T-helper 1 cell (primary cell): ENCODE data around the gene HS1BP3.

Source experiments
- DNase-seq, 5 donors: peaks; one replicate each; pipeline ENCODE4 v3.0.0-alpha.2; 2012 to 2020

HS1BP3 gene

DNA sequence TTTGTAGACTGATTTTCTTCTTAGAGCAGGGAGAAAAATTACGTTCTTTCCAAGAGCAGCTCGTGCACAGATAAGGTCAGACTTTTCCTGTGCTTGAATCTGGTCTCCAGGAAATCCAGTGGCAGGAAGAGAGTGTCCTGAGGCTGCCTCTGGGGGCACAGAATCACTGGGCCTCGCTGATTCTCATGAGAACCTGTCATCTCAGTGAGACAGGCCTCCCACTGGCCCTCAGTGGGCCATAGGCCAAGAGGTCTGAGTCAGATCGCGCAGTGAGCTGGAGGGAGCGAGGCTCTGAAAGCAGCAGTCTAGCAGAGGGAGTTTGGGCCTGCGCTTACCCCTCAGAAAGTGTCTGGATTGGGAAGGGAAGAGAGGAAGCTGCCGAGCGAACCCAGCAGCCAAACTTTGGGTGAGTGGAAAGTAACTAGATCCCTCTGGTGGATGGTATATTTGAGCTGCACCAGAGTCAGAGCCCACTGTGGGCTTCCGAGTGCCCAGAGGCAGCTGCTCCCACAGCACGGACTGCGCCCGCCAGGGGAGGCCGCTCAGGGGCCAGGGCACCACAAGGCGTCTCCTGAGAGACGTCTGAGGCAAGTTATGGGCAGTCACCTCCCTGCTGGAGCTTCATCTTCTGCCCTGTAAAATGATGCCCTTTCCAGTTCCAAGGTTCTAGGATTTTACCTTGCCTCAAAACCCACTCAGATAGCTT, 24.2 kb upstream of the HS1BP3 start:
- DNase-seq, result no peak

DNA sequence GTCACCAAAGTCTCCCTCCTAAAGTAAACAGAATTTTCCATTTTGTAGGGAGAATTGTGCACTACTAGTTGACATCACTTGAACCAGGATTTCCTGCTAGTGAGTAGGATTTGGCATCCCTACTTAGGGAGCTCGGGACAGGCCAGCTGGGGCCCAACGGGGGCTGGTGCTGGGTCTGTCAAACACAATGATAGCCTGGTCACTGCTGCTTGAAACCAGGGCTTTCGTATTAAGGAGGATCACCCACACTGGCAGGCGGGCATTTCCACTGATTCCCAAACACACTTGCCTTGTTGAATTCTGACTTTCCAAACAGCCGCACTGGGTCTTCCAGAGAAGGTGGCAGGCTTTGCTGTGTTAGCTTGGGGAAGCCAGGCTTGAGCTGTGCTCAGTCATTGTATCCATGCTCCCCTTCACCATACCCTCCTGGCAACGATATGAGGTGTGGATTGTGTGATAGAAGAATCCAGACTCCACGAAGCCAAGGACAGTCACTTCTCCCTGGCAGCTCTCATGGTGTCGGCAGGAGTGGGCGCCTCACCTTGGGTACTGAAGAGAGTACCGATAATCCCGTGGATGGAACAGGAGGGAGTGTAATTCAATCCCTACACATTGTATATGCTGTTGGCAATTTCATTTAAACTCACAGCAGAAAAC, 23.5 kb upstream of the HS1BP3 start:
- no peak for DNase-seq

GRCh38 chr2:20673686-20674308, 22.9 kb upstream of the HS1BP3 start:
- DNase-seq, result no peak

DNA sequence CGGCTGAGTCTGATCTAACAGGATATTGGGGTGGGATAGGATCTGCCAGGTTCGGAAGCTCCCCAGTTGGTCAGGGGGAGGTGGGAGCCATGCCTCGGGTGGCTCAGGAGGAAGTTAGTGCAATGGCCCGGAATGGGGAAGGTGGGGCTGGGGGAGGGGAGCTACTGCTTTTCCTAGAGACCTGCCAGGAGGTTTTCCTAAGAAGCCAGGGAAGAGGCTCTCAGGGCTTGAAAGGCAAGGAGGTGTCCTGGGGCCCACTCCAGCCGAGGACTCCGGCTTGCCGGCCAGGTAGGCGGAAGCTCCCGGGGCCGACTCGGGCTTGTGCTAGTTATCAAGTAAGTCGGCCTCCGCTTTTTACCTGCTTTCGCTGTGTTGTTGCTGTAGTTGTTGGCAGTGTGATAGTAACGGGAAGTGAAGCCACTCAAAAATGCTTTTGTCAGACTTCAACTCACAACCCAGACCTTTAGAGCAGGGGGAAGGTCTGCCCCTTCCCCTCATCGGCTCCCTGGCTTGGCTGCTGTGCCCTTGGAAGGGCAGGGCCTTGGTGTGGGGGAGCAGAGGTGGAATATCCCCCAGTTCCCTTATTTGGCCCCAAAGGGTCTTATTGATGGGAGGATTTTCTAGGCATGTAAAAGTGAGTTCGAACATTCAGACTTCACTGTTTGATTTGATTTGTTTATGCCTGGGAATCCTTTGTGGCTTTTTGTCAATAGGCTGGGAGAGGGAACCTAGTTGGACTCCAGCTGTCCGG, 21.5 kb upstream of the HS1BP3 start:
- no peak for DNase-seq

DNA sequence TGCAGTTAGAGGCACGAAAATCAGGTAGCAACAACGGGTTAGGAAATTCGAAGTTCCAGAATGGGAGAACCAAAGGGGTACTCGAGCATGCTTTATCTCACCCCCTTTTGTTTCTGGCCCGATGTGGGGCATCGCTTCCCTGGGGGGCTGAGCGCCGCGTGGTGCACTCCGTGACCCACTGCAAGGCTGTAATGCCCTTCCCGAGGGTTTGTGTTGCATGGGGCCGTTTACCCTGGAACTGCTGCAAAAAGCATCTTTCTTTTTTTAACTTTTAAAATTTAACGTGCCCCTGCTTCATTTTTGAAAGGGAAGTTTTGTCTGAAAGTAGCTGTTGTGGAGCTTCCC, 20.8 kb upstream of the HS1BP3 start:
- DNase-seq, result no peak

GRCh38 chr2:20671036-20671735, 20.3 kb upstream of the HS1BP3 start:
- DNase-seq, result no peak

DNA sequence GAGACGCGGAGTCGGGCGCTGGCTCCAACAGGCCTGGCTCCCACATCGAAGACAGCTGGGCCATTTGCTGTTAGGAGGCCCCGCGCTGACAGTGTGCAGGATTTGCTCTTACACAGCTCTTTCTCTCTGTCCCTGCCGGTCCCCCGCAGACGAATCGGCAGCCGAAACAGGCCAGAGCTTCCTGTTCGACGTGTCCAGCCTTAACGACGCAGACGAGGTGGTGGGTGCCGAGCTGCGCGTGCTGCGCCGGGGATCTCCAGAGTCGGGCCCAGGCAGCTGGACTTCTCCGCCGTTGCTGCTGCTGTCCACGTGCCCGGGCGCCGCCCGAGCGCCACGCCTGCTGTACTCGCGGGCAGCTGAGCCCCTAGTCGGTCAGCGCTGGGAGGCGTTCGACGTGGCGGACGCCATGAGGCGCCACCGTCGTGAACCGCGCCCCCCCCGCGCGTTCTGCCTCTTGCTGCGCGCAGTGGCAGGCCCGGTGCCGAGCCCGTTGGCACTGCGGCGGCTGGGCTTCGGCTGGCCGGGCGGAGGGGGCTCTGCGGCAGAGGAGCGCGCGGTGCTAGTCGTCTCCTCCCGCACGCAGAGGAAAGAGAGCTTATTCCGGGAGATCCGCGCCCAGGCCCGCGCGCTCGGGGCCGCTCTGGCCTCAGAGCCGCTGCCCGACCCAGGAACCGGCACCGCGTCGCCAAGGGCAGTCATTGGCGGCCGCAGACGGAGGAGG, 19.6 kb upstream of the HS1BP3 start:
- no peak for DNase-seq

GRCh38 chr2:20669562-20670314, 18.8 kb upstream of the HS1BP3 start:
- no peak for DNase-seq

GRCh38 chr2:20668871-20669475, 18.1 kb upstream of the HS1BP3 start:
- no peak for DNase-seq

GRCh38 chr2:20668451-20668850, 17.6 kb upstream of the HS1BP3 start:
- no peak for DNase-seq

DNA sequence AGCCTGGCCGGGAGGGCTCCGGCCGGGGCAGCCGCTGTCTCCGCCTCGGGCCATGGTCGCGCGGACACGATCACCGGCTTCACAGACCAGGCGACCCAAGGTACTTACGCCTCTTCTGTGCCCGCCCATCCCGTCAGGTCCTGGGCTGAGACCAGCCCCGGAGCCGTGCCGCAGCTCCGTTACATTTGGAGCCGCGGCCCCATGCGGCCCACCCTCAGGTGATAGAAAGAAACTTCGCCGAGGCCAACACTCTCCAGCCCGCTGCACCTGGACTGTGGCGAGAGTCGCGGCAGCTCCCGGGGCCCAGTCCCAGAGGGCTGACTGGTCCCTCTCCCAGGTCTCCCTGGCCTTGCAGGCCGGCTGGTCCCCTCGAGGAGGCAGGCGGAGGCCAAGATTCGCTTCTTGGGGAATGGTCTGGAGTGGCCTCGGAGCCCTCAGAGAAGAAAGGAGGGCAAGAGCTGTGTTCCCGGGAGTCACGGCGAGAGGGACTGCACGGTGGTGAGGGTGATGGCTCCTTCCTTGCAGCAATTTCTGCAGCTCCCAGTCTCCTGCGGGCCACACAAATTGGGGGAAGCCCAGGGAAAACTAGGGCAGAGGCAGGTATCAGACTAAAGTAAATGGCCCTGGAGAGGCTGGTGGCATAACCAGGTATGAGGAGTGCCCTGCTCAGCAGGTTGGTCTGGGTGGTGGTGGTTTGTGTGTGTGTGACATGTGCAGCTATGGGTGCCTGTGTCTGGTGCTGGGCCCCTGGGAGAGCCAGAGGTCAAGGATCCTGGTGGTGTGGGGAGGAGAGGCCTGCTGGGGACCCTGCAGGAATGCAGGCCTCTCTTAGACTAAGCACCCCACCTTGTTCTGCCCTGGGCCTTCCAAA, 16.9 kb upstream of the HS1BP3 start:
- no peak for DNase-seq

GRCh38 chr2:20667151-20667530, 16.2 kb upstream of the HS1BP3 start:
- no peak for DNase-seq

GRCh38 chr2:20666304-20667150, 15.6 kb upstream of the HS1BP3 start, which contains the start of gene GDF7:
GDF7 (plus strand) TSS chr2:20667144; CDS start chr2:20667240, 96 bp downstream.
- peak in 2 of 5 donors; percentile 25 to 29 for DNase-seq

DNA sequence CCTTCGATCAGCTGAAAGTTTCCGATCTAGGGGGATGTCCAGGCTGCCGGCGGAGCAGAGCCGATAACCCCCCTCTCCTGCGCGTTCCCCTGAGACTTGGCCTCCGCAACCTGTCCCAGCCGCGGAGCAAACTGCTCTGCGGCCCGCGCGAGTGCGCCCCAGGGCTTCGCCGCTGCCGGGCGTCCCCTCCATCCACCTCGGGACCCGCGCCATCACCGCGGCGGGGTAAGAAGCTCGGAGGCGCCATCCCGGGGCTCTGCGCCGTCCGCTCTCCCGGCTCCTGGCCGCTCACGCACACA, 15.1 kb upstream of the HS1BP3 start:
- DNase-seq, result no peak

GRCh38 chr2:20665243-20666004, 14.5 kb upstream of the HS1BP3 start:
- no peak for DNase-seq

DNA sequence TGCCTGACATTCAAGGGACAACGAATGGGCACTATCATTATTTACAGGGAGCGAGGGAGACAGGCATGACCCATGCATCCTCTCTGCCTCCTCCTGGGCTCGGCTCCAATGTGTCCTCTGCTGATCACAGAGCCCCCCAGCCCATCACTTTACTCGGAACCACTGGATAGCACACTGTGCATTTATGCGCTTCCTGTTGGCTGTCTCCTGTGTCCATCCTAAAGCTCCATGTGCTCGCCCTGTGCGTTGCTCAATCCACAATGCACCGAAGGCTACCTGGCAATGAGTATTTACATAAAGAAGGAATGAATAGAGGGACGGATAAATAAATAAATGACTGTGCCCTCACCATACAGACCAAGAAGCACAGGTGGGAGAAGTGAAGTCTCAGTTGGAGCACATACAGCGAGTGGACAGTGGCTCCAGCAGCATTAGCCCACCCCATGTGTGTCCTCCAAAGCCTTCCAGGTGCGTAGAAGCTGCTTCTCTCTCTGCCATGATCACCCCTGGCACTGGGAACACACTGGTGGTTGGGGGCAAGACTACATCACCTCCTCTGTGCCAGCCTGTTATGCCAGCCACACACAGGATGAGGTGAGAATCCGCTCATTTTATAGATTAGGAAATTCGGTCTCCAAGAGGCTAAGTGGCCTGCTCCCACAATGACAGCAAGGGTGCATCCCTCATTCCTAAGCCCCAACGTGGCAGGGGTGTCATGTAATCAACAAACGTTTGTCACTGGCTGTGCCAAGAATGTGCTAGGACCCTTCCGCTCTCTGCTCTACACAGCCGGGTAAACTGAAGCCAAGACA, 13.7 kb upstream of the HS1BP3 start:
- no peak for DNase-seq

DNA sequence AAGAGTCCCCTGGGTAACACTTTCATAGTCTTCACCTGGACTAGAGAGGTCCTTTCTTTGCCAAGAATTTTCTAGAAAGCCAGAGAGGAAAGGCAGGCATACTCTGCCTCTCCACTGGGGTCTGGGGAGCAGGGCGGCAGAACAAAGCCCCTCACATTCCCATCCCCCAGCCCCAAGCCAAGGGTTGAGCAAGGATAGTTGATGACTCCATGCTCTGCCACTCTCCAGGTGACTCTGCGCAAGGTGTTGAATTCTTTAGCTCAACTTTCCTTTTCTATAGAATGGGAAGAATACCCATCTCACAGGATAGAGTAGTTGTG, 13.1 kb upstream of the HS1BP3 start:
- DNase-seq, result no peak
